ENCODE data around the gene RC3H2.
A peak's percentile ranks its signal among the peaks of the same experiment; 100 is the strongest.

RC3H2 gene

DNA sequence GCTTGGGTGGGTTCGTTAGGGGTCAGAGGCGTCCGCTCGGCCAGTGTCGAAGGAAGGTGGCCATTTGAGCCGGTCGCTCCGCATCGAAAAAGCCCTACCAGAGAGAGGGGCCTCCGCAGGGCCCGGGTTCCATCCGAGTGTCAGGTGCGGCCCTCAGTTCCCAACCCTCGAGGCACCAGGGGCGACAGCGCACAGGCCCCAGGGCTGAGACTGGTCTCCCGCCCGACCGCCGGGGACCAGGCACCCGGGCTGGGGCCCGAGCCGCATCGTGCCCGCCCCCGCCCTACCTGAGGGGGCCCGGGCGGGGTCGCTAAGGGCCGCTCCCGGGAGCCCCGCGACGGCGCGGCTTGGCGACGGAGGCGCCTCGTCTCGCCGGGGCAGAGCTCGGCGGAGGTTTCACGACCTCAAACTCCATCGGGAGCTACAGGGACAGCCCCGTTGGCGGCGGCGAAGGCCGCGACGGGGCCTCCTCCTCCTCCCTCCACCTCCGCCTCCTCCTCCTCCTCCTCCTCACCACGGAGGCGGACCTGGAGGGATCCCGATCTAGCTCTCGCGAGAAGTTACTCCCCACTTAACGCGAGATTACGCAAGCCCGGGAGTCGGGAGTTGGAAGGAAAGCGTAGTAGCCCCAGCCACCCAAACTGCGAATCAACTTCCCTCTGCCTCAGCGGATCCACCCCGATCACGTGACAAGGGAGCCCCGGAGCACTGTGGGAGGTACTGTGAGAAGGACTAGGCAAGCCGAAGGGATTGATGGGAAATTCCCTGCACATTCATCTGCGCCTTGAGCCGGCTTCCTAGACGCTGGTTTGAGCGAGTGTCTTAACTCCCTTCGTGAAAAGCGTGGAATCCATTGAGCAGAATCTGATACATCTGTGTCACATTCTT is at the start of gene RC3H2:
TSS of gene RC3H2 (minus strand) at position 537 of the 888 bp plus-strand sequence. CDS start 7,850 bp downstream, outside the sequence.
- peak; percentile 100 for DNase-seq (ENCODE audit: low read depth in 2 of 2)

DNA sequence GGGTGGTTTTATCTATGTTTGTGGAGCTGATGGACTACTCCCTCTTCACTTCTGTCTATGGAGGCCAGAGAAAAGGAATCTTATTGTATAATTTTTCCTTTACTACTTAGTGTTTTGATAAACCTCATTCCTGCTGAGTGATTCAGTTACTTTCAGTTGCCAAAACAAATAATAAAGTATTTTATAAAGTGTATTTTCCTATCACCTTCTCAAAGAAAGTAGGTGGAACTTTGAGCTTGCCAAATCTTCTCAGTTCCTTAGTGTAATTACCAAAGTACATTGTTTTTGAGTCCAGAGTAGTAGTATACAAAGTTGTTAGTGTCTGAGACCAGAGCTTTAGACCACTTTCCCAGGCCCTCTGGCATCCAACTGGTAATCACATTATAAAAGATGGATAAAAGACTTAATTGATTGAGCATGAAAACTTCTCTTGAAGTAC is 49.1 kb upstream of the RC3H2 start:
- DNase-seq (ENCODE audit: low read depth in 2 of 2), result no peak

DNA sequence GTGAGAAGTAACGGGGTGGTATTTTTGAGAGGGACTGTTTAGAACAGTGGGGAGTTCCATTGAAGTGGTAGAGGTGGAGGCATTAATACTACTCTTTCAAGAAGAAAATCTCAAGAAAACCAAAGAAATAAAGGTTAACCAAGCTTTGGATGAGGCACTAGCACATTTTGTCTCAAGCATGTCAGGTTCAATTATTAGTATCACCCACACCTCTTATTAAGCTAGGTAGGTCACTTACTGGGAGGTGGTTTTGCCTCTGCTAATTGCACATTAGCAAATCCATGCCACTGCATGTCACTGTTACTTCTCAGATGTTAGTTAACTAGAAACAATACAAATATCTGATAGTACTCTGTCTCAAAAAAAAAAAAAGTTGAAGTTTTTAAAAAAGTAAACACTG is 45.9 kb upstream of the RC3H2 start:
- DNase-seq (ENCODE audit: low read depth in 2 of 2), result no peak

GRCh38 chr9:122950263-122950662 is 45.1 kb upstream of the RC3H2 start:
- DNase-seq (ENCODE audit: low read depth in 2 of 2), result no peak

DNA sequence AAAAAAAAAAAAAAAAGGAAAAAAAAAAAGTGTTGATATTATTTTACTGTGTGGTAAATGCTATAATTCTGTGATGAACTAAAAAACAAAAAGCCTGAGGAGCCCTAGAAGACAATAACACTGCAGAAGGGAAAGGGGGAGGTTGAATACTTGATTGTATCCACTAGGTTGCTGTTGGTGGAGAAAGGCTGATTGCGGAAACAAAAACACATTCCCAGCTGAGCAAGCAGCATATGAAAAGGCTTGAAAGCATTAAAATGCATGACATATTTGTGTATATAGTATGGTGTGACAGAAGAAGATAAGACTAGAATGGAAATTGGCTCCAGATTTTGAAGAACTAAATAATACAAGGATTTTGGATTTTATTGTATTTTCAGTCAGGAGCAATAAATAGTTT is 44.5 kb upstream of the RC3H2 start:
- DNase-seq (ENCODE audit: low read depth in 2 of 2), result no peak

- no peak for DNase-seq (ENCODE audit: low read depth in 2 of 2)
Observed at GRCh38 chr9:122948313-122948712, 43.2 kb upstream of the RC3H2 start.

- no peak for DNase-seq (ENCODE audit: low read depth in 2 of 2)
Observed at GRCh38 chr9:122946461-122947005, 41.4 kb upstream of the RC3H2 start.

GRCh38 chr9:122944960-122945888 is 40.1 kb upstream of the RC3H2 start:
- no peak for DNase-seq (ENCODE audit: low read depth in 2 of 2)

GRCh38 chr9:122941582-122942234 is 36.5 kb upstream of the RC3H2 start:
- peak in 1 of 2 experiments; percentile 19 for DNase-seq (ENCODE audit: low read depth in 2 of 2)

DNA sequence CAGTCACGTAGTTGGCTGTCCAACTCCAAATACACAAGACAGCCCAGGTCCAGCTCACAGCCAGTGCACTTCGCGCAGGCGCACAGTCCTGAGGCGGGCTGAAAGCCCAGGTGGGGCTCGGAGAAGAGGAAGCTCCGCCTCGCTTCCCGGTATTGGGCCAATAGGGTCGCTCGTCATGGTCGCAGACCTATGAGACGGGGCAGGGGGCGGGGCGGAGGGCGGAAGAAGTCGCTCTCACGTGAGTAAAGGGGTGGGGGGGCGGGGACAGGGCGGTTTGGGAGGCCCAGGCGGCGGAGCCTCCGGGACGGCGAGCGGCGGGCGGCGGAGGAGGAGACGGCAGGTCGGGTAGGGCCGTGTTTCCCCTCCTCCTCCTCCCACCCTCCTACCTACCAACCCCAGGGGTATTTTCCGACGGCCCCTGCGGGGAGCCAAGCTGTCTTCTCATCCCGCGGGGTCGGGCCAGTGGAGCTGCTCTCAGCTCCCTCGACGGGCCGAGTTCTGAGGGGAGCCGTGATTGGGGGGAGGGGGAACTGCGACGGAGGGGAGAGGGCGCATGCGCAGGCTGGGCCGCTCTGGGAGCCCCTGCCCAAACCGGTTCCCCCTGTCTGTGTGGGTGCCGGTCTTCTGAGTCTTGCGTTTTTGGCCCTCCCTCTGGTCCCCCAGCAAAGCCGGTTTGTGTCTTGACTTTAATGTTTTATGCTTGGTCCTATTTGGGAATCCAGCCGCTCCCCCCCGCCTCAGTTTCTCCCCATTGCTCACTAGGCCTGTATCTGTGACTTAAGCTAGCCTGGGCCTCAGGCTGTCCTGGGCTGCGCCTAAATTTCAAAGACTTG is 35.8 kb upstream of the RC3H2 start, which contains the start of gene RABGAP1:
TSS of gene RABGAP1 (plus strand) at position 272 of the 833 bp plus-strand sequence. CDS start 16,040 bp downstream, outside the sequence.
- peak; percentile 94 to 95 for DNase-seq (ENCODE audit: low read depth in 2 of 2)

GRCh38 chr9:122940454-122940748 is 35.2 kb upstream of the RC3H2 start:
- DNase-seq (ENCODE audit: low read depth in 2 of 2), result no peak

DNA sequence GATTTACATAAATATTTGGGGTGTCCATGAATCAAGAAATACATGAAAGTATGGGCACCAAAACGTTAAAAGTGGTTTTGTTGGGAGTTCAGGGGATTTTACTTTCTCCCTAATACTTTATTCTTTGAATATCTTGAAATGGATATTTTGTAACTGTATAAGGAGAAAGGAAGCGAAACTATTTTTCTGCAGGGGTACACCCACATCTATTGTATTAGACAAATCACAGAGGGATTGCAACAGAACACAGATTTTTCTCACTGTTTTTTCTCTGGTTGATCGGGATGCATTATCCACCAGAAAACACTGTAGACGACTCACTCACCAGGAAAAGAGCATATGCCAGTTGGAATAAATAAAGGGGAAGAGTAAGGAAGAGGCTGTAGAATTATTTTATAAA is 34.4 kb upstream of the RC3H2 start:
- no peak for DNase-seq (ENCODE audit: low read depth in 2 of 2)

GRCh38 chr9:122936883-122937282 is 31.7 kb upstream of the RC3H2 start:
- DNase-seq (ENCODE audit: low read depth in 2 of 2), result no peak

- no peak for DNase-seq (ENCODE audit: low read depth in 2 of 2)
Observed at GRCh38 chr9:122936464-122936863, 31.3 kb upstream of the RC3H2 start.

DNA sequence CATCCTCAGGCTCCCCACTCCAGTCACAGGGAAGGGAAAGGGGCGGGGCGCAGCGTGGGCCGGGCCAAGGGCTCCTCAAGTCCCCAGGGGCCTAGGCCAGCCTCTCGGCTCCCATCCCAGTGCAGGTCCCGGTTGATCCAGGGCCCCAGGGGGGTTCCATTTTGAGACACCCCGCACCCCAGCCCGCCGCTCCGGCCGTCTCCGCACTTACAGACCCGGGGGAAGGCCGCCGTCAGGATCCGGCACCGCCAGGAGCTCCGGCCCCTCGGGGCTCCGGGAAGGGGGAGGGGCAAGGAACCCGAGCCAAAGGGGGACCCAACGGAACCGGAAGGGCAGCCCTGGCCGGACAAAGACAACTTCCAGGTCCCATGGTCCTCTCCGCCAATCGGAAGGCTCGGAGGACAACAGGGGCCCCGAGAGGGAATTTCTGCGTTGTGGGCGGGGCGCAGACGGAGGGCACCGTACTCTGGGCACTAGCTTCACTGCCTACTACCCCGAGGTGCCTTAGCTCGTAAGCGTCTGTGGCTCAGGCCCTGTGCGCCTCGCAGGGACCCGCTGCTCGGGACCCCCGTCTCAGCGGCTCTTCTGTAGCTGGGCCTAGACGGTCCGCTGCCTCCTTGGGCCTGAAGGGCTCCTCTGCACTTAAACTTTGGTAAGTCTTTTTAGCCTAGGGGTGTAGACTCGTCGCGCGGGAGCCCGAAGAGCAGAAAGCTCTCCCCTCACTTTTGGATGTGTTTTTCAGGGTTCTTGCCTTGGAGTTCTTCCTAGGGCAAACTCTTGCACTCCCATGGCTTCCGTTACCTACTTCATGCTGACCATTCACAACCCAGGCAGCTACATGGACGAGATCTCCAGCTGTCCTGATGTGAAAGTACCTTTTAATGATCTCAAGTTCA is 26.3 kb upstream of the RC3H2 start, which contains the start of gene ZBTB26:
TSS of gene ZBTB26 (minus strand) at position 287 of the 896 bp plus-strand sequence. CDS start 11,578 bp downstream, outside the sequence.
- peak; percentile 67 to 68 for DNase-seq (ENCODE audit: low read depth in 2 of 2)

DNA sequence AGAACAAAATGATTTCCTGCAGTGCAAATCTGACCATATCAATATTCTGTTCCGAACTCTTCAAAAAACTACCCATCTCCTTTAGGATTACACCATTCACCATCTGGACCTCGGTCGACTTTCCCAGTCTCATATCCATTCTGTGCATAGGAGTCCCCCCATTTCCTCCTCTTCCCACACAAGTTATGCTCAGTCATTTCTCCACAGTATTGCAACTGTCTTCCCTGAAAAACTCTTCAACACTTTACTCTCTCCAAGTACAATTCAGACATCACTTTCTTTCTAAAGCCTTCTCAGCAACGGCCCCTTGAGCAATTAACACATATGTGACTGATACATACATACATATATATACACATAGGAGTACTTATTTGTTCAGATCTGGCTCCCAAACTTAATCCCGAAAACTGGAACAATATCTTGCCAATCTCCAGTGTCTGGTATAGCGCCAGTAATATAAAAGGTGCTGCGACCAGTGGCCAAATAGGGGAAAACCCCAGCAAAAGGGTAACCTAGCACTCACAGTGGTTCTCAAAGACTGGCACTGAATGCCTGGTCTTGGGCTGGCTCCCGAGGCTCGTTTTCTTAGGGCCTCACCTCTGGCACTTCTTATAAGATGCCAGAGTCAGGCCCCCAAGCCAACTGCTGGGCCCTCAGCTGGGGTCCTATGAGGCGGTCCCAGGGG is 25.5 kb upstream of the RC3H2 start:
- no peak for DNase-seq (ENCODE audit: low read depth in 2 of 2)

DNA sequence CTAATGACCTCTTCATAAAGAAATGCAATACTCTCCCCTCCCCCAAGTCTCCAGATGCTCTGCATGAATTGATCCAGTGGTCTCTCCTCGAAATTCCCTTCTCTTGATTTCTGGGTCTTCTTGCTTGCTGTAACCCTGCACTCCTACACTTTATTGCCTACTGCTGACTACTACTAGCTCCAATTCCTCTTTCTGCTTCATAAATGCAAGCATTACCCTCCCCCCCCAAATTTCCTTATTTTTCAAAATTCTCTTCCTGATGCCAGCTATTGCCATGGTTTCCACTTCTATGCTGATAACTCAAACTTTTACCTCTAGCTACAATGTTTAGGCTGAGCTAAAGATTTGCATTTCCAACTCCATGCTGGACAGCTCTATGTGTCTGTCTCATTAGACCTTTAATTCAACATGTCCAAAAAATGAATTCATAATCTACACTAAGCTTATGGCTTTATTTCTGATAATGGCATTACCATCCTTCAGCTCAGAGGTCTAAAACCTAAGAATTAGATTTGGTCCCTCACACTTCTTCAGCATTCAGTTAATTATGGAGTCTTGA is 24.7 kb upstream of the RC3H2 start:
- no peak for DNase-seq (ENCODE audit: low read depth in 2 of 2)

DNA sequence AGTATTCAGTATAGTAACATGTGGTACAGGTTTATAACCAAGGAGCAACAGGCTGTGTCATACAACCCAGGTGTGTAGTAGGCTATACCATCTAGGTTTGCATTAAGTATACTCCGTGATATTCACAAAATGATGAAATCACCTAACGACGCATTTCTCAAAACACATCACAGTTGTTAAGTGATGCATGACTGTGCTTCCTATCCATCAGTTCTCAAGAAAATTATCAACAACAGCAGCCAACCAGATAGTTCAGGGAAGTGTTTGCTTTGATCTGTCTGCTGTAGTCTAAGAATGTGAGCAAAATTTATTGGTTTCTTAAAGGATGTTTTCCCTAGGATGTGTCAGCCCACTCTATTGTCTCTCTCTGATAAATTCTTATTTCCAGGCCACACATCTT is 18.8 kb upstream of the RC3H2 start:
- DNase-seq (ENCODE audit: low read depth in 2 of 2), result no peak

GRCh38 chr9:122922713-122923112 is 17.6 kb upstream of the RC3H2 start:
- DNase-seq (ENCODE audit: low read depth in 2 of 2), result no peak

Measured in fibroblast of skin of left biceps (primary cell).